ENCODE data around the gene MGP. TPM values are rescaled to one million over a fixed set of nuclear protein-coding genes. Genes with fewer than 3 reads are reported as not detected.

MGP gene
- total and polyA plus RNA-seq, 2 experiments from 2014 or later: 0.60 TPM; not detected in 1

DNA sequence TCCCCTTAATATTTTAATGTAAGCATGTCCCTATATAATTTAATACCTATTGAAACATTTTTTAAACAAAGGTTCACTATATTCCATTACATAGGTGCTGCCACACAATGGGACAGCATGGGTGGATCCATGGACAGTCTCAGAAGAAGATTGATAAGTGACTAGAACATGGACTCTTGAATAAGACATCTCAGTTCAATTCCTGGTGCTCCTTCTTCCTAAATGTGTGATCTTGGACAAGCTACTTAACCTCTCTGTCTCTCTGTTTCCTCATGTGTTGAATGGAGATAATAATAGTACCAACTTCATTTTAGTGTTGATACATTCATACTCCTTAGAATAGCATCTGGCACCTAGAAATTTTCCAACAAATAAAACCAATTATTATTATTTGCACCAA lies 41.3 kb downstream of the MGP start (continued):
- TF ChIP-seq, protein P1, sequence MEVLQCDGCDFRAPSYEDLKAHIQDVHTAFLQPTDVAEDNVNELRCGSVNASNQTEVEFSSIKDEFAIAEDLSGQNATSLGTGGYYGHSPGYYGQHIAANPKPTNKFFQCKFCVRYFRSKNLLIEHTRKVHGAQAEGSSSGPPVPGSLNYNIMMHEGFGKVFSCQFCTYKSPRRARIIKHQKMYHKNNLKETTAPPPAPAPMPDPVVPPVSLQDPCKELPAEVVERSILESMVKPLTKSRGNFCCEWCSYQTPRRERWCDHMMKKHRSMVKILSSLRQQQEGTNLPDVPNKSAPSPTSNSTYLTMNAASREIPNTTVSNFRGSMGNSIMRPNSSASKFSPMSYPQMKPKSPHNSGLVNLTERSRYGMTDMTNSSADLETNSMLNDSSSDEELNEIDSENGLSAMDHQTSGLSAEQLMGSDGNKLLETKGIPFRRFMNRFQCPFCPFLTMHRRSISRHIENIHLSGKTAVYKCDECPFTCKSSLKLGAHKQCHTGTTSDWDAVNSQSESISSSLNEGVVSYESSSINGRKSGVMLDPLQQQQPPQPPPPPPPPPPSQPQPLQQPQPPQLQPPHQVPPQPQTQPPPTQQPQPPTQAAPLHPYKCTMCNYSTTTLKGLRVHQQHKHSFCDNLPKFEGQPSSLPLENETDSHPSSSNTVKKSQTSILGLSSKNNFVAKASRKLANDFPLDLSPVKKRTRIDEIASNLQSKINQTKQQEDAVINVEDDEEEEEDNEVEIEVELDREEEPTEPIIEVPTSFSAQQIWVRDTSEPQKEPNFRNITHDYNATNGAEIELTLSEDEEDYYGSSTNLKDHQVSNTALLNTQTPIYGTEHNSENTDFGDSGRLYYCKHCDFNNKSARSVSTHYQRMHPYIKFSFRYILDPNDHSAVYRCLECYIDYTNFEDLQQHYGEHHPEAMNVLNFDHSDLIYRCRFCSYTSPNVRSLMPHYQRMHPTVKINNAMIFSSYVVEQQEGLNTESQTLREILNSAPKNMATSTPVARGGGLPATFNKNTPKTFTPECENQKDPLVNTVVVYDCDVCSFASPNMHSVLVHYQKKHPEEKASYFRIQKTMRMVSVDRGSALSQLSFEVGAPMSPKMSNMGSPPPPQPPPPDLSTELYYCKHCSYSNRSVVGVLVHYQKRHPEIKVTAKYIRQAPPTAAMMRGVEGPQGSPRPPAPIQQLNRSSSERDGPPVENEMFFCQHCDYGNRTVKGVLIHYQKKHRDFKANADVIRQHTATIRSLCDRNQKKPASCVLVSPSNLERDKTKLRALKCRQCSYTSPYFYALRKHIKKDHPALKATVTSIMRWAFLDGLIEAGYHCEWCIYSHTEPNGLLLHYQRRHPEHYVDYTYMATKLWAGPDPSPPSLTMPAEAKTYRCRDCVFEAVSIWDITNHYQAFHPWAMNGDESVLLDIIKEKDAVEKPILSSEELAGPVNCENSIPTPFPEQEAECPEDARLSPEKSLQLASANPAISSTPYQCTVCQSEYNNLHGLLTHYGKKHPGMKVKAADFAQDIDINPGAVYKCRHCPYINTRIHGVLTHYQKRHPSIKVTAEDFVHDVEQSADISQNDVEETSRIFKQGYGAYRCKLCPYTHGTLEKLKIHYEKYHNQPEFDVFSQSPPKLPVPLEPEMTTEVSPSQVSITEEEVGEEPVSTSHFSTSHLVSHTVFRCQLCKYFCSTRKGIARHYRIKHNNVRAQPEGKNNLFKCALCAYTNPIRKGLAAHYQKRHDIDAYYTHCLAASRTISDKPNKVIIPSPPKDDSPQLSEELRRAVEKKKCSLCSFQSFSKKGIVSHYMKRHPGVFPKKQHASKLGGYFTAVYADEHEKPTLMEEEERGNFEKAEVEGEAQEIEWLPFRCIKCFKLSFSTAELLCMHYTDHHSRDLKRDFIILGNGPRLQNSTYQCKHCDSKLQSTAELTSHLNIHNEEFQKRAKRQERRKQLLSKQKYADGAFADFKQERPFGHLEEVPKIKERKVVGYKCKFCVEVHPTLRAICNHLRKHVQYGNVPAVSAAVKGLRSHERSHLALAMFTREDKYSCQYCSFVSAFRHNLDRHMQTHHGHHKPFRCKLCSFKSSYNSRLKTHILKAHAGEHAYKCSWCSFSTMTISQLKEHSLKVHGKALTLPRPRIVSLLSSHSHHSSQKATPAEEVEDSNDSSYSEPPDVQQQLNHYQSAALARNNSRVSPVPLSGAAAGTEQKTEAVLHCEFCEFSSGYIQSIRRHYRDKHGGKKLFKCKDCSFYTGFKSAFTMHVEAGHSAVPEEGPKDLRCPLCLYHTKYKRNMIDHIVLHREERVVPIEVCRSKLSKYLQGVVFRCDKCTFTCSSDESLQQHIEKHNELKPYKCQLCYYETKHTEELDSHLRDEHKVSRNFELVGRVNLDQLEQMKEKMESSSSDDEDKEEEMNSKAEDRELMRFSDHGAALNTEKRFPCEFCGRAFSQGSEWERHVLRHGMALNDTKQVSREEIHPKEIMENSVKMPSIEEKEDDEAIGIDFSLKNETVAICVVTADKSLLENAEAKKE (CRISPR knock-in tag; IDR thresholded peaks at IDR 0.05): no peak

DNA sequence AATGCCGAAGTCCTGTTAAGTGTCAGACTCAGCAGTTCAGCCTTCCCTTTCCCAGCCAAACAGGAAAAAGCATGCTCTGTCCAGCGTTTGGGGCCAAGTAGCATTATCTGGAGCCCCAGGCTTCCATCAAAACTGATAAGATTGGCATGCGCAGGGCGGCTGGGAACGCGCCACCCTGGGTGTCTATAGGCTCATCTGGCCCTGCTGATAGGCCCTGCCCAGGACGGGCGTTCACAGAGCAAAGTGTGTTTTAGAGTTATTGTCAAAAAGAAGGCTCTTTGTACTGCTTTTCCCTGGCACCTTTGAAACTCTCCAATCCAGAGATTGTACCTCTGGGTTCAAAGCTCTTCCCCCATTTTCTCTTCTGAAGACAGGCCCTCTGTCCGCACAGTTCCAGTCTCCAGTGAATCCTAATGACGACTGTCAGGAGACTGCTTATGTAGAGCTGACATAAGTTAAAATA lies 42.2 kb downstream of the MGP start, which contains the start of gene ART4:
TSS of gene ART4 (minus strand) at position 102 of the 463 bp plus-strand sequence. CDS start 413 bp downstream, outside the sequence.
- Mint-ChIP-seq H3K4me3 (no peak within 1 kb of the TSS), H3K27ac (no peak within 1 kb of the TSS), H3K4me1 (peaks cover 3% of the 10 kb centered on the region; the same call in 1 of the 3 replicates), H3K27me3 (ENCODE audit: insufficient read depth, low read depth, poor library complexity) (peaks cover 3% of the 10 kb centered on the region), H3K36me3 (ENCODE audit: low read depth) (peaks cover 2% of the 10 kb centered on the region; the same call in 1 of the 3 replicates), H3K9me3 (peaks cover 9% of the 10 kb centered on the region; the same call in 1 of the 3 replicates)
- DNase-seq (ENCODE audit: low spot score): no peak
- TF ChIP-seq, protein P2, sequence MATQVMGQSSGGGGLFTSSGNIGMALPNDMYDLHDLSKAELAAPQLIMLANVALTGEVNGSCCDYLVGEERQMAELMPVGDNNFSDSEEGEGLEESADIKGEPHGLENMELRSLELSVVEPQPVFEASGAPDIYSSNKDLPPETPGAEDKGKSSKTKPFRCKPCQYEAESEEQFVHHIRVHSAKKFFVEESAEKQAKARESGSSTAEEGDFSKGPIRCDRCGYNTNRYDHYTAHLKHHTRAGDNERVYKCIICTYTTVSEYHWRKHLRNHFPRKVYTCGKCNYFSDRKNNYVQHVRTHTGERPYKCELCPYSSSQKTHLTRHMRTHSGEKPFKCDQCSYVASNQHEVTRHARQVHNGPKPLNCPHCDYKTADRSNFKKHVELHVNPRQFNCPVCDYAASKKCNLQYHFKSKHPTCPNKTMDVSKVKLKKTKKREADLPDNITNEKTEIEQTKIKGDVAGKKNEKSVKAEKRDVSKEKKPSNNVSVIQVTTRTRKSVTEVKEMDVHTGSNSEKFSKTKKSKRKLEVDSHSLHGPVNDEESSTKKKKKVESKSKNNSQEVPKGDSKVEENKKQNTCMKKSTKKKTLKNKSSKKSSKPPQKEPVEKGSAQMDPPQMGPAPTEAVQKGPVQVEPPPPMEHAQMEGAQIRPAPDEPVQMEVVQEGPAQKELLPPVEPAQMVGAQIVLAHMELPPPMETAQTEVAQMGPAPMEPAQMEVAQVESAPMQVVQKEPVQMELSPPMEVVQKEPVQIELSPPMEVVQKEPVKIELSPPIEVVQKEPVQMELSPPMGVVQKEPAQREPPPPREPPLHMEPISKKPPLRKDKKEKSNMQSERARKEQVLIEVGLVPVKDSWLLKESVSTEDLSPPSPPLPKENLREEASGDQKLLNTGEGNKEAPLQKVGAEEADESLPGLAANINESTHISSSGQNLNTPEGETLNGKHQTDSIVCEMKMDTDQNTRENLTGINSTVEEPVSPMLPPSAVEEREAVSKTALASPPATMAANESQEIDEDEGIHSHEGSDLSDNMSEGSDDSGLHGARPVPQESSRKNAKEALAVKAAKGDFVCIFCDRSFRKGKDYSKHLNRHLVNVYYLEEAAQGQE (IDR thresholded peaks at IDR 0.05; ENCODE audit: unreplicated experiment): no peak
- TF ChIP-seq, protein P3, sequence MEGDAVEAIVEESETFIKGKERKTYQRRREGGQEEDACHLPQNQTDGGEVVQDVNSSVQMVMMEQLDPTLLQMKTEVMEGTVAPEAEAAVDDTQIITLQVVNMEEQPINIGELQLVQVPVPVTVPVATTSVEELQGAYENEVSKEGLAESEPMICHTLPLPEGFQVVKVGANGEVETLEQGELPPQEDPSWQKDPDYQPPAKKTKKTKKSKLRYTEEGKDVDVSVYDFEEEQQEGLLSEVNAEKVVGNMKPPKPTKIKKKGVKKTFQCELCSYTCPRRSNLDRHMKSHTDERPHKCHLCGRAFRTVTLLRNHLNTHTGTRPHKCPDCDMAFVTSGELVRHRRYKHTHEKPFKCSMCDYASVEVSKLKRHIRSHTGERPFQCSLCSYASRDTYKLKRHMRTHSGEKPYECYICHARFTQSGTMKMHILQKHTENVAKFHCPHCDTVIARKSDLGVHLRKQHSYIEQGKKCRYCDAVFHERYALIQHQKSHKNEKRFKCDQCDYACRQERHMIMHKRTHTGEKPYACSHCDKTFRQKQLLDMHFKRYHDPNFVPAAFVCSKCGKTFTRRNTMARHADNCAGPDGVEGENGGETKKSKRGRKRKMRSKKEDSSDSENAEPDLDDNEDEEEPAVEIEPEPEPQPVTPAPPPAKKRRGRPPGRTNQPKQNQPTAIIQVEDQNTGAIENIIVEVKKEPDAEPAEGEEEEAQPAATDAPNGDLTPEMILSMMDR (conservative IDR thresholded peaks at IDR 0.05; ENCODE audit: low read depth in 2 of 2): no peak
- Histone ChIP-seq H3K4me1 (ENCODE audit: insufficient read depth) (no peaks in the 10 kb centered on the region), H4K20me1 (replicated peaks; ENCODE audit: insufficient read depth) (no peaks in the 10 kb centered on the region), H3K4me2 (no peak within 1 kb of the TSS), H3K79me2 (replicated peaks; ENCODE audit: insufficient read depth) (no peaks in the 10 kb centered on the region), H3K27me3 (ENCODE audit: insufficient read depth) (no peaks in the 10 kb centered on the region), H3K27ac (ENCODE audit: low read depth) (no peak within 1 kb of the TSS), H2AFZ (peak within 1 kb of the TSS; percentile 19), H3K36me3 (ENCODE audit: insufficient read depth) (no peaks in the 10 kb centered on the region), H3K4me3 (no peak within 1 kb of the TSS), H3K9me2 (ENCODE audit: insufficient read depth) (no peaks in the 10 kb centered on the region), H3F3A (replicated peaks; ENCODE audit: low read depth) (no peaks in the 10 kb centered on the region)
- ATAC-seq: no peak

All from GM23338 (cell line).